ENCODE data around the gene HDDC2. TPM values are rescaled to one million over a fixed set of nuclear protein-coding genes. Genes with fewer than 3 reads are reported as not detected.

Gene HDDC2
- total and polyA plus RNA-seq, 9 of the 15 experiments (the other 6 are each of a cell fraction or from before 2014, with no cell fraction given), result 194 to 632 (median 294) TPM

DNA sequence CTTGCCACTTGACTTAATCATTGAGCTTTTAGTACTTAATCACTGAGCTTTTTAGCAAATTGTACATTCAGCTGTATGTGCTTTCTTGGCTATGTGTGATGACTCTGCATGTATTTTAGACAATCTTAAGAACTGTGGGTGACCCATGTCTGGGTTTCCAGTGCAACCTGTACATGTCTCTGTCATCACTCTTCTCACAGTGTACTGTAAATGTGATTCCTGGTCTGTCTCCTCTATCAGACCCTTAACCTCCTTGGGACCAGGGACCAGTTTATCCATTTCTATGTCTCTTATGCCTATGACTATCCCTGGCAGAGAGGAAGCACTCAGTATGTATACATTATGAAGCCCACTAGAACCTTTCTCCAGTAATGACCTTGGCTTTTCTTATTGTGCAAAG, 36.6 kb upstream of the HDDC2 start (continued):
- TF ChIP-seq ZNF407 (IDR thresholded peaks at IDR 0.05; ENCODE audit: low read depth) (no peak), ETS1 (conservative IDR thresholded peaks at IDR 0.05; ENCODE audit: control insufficient read depth, low read depth, low read length) (no peak)
